Measurements from ENCODE around the gene STARD10. TPM values are rescaled to one million over a fixed set of nuclear protein-coding genes. Genes with fewer than 3 reads are reported as not detected.
"Not testable (repeated sequence)": the region's sequence is repeated elsewhere in the genome, so short reads cannot be mapped to it uniquely, and the experiment has no call there.

The STARD10 gene
- total RNA-seq, 1 donor from 2014 or later: 94.8 TPM

DNA sequence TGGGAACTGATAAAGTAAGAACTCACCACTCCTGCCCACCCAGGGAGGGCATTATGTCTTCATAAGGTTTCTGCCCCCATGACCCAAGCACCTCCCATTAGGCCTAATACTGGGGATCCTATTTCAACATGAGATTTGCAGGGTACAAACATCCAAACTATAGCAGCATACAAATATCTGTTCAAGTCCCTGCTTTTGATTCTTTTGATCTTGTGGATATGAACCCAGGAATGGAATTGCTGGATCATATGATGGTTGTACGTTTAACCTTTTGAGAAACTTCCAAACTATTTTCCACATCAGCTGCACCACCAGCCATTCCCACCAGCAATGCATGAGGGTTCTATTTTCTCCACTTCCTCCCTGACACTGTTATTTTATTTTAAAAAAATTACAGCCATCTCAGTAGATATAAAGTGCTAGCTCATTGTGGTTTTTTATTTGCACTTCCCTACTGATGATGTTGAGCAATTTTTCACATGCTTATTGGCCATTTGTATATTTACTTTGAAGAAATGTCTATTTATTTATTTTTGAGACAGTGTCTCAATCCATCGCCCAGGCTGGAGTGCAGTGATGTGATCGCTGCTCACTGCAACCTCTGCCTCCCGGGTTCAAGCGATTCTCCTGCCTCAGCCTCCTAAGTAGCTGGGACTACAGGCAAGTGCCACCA is 13.3 kb upstream of the STARD10 start:
- no peak for DNase-seq (ENCODE audit: low read depth)
- Histone ChIP-seq H3K27me3 (ENCODE audit: control insufficient read depth, insufficient read depth, low read length) (no peaks in the 10 kb centered on the region), H3K4me3 (ENCODE audit: low read depth, low read length) (no peak overlapping the region), H3K36me3 (ENCODE audit: control insufficient read depth, insufficient read depth, low read length) (no peaks in the 10 kb centered on the region)
- TF ChIP-seq, protein P1, sequence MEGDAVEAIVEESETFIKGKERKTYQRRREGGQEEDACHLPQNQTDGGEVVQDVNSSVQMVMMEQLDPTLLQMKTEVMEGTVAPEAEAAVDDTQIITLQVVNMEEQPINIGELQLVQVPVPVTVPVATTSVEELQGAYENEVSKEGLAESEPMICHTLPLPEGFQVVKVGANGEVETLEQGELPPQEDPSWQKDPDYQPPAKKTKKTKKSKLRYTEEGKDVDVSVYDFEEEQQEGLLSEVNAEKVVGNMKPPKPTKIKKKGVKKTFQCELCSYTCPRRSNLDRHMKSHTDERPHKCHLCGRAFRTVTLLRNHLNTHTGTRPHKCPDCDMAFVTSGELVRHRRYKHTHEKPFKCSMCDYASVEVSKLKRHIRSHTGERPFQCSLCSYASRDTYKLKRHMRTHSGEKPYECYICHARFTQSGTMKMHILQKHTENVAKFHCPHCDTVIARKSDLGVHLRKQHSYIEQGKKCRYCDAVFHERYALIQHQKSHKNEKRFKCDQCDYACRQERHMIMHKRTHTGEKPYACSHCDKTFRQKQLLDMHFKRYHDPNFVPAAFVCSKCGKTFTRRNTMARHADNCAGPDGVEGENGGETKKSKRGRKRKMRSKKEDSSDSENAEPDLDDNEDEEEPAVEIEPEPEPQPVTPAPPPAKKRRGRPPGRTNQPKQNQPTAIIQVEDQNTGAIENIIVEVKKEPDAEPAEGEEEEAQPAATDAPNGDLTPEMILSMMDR (IDR thresholded peaks at IDR 0.05; ENCODE audit: insufficient read depth, low read length, poor library complexity, severe bottlenecking): no peak

DNA sequence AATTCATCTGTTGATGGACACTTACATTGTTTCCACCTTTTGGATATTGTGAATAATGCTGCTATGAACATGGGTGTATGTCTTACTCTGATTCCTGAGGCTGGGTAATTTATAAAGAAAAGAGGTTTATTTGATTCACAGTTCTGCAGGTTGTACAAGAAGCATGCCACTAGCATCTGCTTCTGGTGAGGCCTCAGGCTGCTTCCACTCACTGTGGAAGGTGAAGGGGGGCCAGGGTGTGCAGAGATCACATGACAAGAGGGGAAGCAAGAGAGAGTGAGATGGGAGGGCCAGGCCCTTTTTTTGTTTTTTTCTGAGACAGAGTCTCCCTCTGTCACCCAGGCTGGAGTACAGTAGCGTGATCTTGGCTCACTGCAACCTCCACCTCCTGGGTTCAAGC is 12.5 kb upstream of the STARD10 start:
- H3K27me3 ChIP-seq (ENCODE audit: control insufficient read depth, insufficient read depth, low read length); H3K4me3 ChIP-seq (ENCODE audit: low read depth, low read length); DNase-seq (ENCODE audit: low read depth); H3K36me3 ChIP-seq (ENCODE audit: control insufficient read depth, insufficient read depth, low read length): not testable (repeated sequence)

DNA sequence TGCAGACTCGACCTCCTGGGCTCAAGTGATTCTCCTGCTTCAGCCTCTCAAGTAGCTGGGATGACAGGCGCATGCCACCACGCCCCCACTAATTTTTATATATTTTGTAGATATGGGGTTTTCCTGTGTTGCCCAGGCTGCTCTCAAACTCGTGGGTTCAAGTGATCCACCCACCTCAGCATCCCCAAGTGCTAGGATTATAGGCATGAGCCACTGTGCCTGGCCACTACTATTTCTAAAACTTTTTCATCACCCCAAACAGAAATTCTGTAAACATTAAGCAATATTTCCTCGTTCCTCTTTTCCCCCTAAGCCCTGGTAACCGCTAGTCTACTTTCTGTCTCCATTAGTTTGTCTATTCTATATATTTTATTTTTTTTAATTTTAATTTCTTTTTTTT is 11.4 kb upstream of the STARD10 start:
- Histone ChIP-seq H3K4me3 (ENCODE audit: low read depth, low read length) (no peak overlapping the region), H3K36me3 (ENCODE audit: control insufficient read depth, insufficient read depth, low read length) (no peaks in the 10 kb centered on the region), H3K27me3 (ENCODE audit: control insufficient read depth, insufficient read depth, low read length) (no peaks in the 10 kb centered on the region)
- TF ChIP-seq, protein P1 (IDR thresholded peaks at IDR 0.05; ENCODE audit: insufficient read depth, low read length, poor library complexity, severe bottlenecking): no peak
- no peak for DNase-seq (ENCODE audit: low read depth)

DNA sequence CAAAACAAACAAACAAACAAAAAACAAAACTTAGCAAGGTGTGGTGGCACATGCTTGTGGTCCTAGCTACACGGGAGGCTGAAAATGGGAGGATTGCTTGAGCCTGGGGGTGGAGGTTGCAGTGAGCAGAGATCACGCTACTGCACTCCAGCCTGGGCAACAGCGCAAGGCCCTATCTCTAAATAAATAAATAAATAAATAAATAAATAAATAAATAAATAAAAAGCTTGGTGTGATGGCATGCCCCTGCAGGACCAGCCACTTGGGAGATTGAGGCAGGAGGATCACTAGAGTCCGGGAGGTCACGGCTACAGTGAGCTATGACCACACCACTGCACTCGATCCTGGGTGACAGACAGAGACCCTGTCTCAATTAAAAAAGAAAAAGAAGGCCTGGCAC is 9.0 kb upstream of the STARD10 start:
- H3K36me3 ChIP-seq (ENCODE audit: control insufficient read depth, insufficient read depth, low read length): no peaks in the 10 kb centered on the region
- no peak for DNase-seq (ENCODE audit: low read depth)
- TF ChIP-seq, protein P1 (IDR thresholded peaks at IDR 0.05; ENCODE audit: insufficient read depth, low read length, poor library complexity, severe bottlenecking): no peak
- no peaks in the 10 kb centered on the region for H3K27me3 ChIP-seq (ENCODE audit: control insufficient read depth, insufficient read depth, low read length)
- no peak overlapping the region for H3K4me3 ChIP-seq (ENCODE audit: low read depth, low read length)

DNA sequence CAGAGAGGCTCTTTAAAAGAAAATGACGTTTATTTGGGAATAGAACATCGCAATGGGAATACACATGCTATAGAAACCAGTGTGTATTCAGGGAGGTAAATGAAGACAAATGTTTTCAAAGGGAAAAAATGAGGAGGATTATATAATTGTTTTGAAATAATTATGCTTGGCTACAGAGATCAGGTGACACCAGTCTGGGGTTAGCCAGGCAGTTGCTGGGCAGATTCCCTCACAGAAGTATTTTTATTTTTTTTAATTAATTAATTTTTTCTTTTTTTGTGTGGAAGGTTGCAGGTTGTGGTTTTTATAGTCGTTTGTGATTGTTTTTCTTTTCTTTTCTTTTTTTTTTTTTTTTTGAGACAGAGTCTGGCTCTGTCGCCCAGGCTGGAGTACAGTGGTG is 5.6 kb upstream of the STARD10 start:
- TF ChIP-seq, protein P1 (IDR thresholded peaks at IDR 0.05; ENCODE audit: insufficient read depth, low read length, poor library complexity, severe bottlenecking): no peak
- Histone ChIP-seq H3K36me3 (ENCODE audit: control insufficient read depth, insufficient read depth, low read length) (no peaks in the 10 kb centered on the region), H3K27me3 (ENCODE audit: control insufficient read depth, insufficient read depth, low read length) (no peaks in the 10 kb centered on the region), H3K4me3 (ENCODE audit: low read depth, low read length) (no peak overlapping the region)
- DNase-seq (ENCODE audit: low read depth): no peak

DNA sequence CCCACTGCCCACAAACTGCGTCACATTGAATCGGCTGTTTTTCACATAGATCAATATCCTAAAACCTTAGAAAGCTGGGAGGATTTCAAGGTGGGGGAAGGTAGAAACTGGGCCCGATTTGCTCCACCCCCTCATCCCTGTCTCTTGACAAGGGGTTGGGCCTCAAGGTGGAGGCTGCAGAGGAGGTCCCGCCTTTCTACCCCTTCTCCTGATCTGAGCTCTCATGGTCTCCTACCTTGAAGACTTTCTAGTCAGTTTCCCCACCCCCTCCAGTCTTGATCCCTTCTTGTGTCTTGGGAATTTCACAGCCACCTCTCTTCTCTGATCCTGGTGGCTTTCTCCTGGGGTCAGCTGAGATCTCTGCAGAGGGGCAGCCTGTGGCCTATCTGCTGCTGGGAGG is 4.5 kb upstream of the STARD10 start:
- no peaks in the 10 kb centered on the region for H3K27me3 ChIP-seq (ENCODE audit: control insufficient read depth, insufficient read depth, low read length)
- TF ChIP-seq, protein P1 (IDR thresholded peaks at IDR 0.05; ENCODE audit: insufficient read depth, low read length, poor library complexity, severe bottlenecking): no peak

More for the DNA sequence above, 4.5 kb upstream of the STARD10 start:
- Histone ChIP-seq H3K36me3 (ENCODE audit: control insufficient read depth, insufficient read depth, low read length) (no peaks in the 10 kb centered on the region), H3K4me3 (ENCODE audit: low read depth, low read length) (no peak overlapping the region)
- no peak for DNase-seq (ENCODE audit: low read depth)

Data from kidney epithelial cell (primary cell).